GM18951 (cell line): ENCODE results near the gene NPHP1.
A peak's percentile ranks its signal among the peaks of the same experiment; 100 is the strongest.
"Not testable (repeated sequence)": the region's sequence is repeated elsewhere in the genome, so short reads cannot be mapped to it uniquely, and the experiment has no call there.

Experiments used
- POLR2A ChIP-seq: IDR thresholded peaks from 4 replicates; pipeline ENCODE4 v1.6.1; 2011; ENCODE audit warnings: mild to moderate bottlenecking; ENCODE audit not compliant: insufficient read length, insufficient read depth; ENCODE audit errors: extremely low read depth
- in situ Hi-C: fragments of 300-500 bp; cut with MboI; formaldehyde crosslinking; loops from one replicate; pipeline ENCODE4 v1.12.0; 2022; ENCODE audit warnings: low sequenced_read_pairs, mixed read lengths, inconsistent platforms; ENCODE audit not compliant: unreplicated experiment

The NPHP1 gene

GRCh38 chr2:110204408-110205385 lies at the start of gene NPHP1:
TSS of gene NPHP1 (minus strand) at chr2:110205013. CDS start at chr2:110204968, 45 bp downstream.
- peak; percentile 73 for TF ChIP-seq POLR2A
- in situ Hi-C loops: loop anchor here (25.0 kb wide), 1 partner anchor 267 kb away; no protein-coding TSS in a partner anchor

GRCh38 chr2:110248081-110248795 lies 43.4 kb upstream of the NPHP1 start:
- in situ Hi-C loops: not testable (repeated sequence)

- in situ Hi-C loops: not testable (repeated sequence)
These were observed 40.9 kb upstream of the NPHP1 start for GRCh38 chr2:110245488-110246435.

- in situ Hi-C loops: not testable (repeated sequence)
These were observed 38.5 kb upstream of the NPHP1 start for GRCh38 chr2:110243283-110243682.

- in situ Hi-C loops: not testable (repeated sequence)
These were observed 29.7 kb upstream of the NPHP1 start for GRCh38 chr2:110234514-110234913.

GRCh38 chr2:110229886-110230285 lies 25.1 kb upstream of the NPHP1 start:
- in situ Hi-C loops: not testable (repeated sequence)

GRCh38 chr2:110222626-110223025 lies 17.8 kb upstream of the NPHP1 start:
- in situ Hi-C loops: loop anchor here (25.0 kb wide), 1 partner anchor 285 kb away; no protein-coding TSS in a partner anchor

- no peak for TF ChIP-seq POLR2A
- in situ Hi-C loops: loop anchor here (25.0 kb wide), 1 partner anchor 285 kb away; no protein-coding TSS in a partner anchor
These were observed 17.1 kb upstream of the NPHP1 start for GRCh38 chr2:110221938-110222337.

- in situ Hi-C loops: loop anchor here (25.0 kb wide), 1 partner anchor 283 kb away; no protein-coding TSS in a partner anchor
- TF ChIP-seq POLR2A: no peak
These were observed 15.4 kb upstream of the NPHP1 start for GRCh38 chr2:110220190-110220564.

- TF ChIP-seq POLR2A: no peak
- in situ Hi-C loops: loop anchor here (25.0 kb wide), 1 partner anchor 282 kb away; no protein-coding TSS in a partner anchor
These were observed 14.8 kb upstream of the NPHP1 start for GRCh38 chr2:110219496-110220189.

GRCh38 chr2:110218889-110219288 lies 14.1 kb upstream of the NPHP1 start:
- in situ Hi-C loops: loop anchor here (25.0 kb wide), 1 partner anchor 282 kb away; no protein-coding TSS in a partner anchor

- TF ChIP-seq POLR2A: no peak
- in situ Hi-C loops: loop anchor here (25.0 kb wide), 1 partner anchor 280 kb away; no protein-coding TSS in a partner anchor
These were observed 12.0 kb upstream of the NPHP1 start for GRCh38 chr2:110216803-110217202.
